ENCODE data around the gene FARSB. TPM values are rescaled to one million over a fixed set of nuclear protein-coding genes. Genes with fewer than 3 reads are reported as not detected.
"Not testable (repeated sequence)": the region's sequence is repeated elsewhere in the genome, so short reads cannot be mapped to it uniquely, and the experiment has no call there.

Gene FARSB
- total RNA-seq, 1 donor from 2014 or later: 15.8 TPM

- no peak for DNase-seq
- intact Hi-C loops (cut with DNase I): no loop called here
- no peak for ATAC-seq (ENCODE audit: poor library complexity)
These were observed 40.6 kb downstream of the FARSB start for GRCh38 chr2:222615320-222615719.

DNA sequence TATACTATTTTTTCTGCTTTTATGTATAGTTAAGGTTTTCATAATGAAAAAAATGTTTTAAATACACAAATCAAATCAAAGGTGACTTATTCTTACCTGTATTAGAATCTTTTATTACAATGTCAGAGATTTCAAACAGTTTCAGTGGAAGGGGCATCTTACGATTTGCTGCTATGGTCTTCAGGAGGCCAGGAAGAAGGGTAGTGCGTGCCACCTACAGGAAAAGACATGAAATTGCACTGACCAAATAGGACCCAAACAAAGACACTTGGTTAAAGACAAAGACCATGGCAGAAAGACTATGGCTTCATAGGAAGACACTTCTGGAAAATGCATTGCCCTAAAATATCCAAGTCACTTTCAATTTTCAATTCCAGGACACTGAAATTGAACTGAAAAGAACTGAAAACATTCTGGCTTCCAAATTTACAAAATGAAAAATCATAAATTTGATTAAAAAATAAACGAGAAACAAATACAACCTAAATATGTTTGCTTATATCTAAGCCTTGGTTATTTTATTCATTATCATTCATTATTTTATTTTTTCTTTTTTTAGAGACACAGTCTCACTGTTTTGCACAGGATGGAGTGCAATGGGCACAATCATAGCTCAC lies 42.1 kb downstream of the FARSB start:
- DNase-seq (no peak), ATAC-seq (ENCODE audit: poor library complexity) (peak; percentile 68)
- intact Hi-C loops (cut with DNase I): loop anchor here (5.0 kb wide), 1 partner anchor 557 kb away; no protein-coding TSS in a partner anchor

DNA sequence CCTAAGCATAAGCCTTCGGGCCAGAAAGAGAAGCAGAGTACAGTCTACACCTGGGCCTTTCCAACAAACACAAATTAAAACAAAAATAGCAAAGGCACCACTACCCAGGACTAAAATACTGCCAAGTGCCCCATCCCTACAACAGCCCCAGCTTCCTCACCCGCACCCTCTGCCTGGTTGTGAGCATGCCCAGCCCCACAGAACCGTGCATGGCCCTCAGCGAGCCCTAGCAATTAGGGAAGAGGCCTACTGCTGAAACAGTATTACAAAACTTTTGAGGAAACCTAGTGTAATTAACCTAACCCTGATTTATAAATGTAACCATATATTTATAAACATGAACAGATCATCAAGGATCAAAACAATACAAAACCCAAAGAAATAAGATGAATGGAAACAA lies 44.2 kb downstream of the FARSB start:
- no peak for ATAC-seq (ENCODE audit: poor library complexity)
- DNase-seq: no peak
- intact Hi-C loops (cut with DNase I): loop anchor here (5.0 kb wide), 1 partner anchor 554 kb away; no protein-coding TSS in a partner anchor

DNA sequence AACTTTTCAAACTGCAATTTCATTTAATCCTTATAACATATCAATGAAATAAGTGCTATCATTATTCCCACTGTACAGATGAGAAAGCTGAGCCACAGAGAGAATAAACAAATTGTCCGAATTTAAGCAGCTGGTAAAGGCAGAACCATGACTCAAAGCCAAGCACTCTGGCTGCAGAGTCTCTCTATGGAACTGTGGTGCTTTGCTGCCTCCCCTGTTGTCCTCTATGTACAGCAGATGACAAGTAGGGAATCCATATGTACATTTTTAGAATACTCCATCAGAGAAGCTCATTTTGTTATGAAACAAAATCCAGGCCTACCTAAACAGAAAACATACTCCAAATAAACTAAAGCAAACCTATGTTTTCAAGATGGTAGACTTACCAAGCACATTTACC lies 45.1 kb downstream of the FARSB start:
- ATAC-seq (ENCODE audit: poor library complexity) (peak; percentile 53), DNase-seq (no peak)
- intact Hi-C loops (cut with DNase I): loop anchor here (5.0 kb wide), 1 partner anchor 553 kb away; no protein-coding TSS in a partner anchor

DNA sequence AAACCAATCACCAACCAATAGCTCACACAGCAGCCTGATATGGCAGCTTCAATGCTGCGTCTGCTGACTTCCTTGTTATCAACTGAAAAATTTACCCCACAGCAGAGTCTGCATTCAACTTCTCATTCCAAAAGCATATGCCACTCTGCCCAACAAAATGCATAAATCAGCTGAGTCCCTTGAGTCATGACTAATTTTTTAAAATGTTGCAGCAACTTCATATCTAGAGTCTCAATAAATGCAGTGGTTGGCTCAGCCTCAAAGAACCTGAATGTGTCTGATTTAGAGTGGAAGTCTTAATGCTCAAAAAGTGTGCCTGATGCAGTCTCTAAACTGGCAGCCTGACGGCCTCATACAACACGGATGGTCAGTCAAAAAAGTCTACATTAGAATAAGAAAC lies 46.5 kb downstream of the FARSB start:
- no peak for DNase-seq
- no peak for ATAC-seq (ENCODE audit: poor library complexity)
- intact Hi-C loops (cut with DNase I): no loop called here

- no peak for ATAC-seq (ENCODE audit: poor library complexity)
- intact Hi-C loops (cut with DNase I): no loop called here
- DNase-seq: no peak
These were observed 47.8 kb downstream of the FARSB start for GRCh38 chr2:222608081-222608480.

GRCh38 chr2:222606306-222606705 lies 49.6 kb downstream of the FARSB start:
- intact Hi-C loops (cut with DNase I): loop anchor here (2.0 kb wide), 1 partner anchor 284 kb away; no protein-coding TSS in a partner anchor
- ATAC-seq (ENCODE audit: poor library complexity) (no peak), DNase-seq (no peak)

- DNase-seq: no peak
- no peak for ATAC-seq (ENCODE audit: poor library complexity)
- intact Hi-C loops (cut with DNase I): no loop called here
These were observed 51.0 kb downstream of the FARSB start for GRCh38 chr2:222604749-222605515.

- intact Hi-C loops (cut with DNase I): no loop called here
- no peak for DNase-seq
- no peak for ATAC-seq (ENCODE audit: poor library complexity)
These were observed 52.4 kb downstream of the FARSB start for GRCh38 chr2:222603501-222603900.

DNA sequence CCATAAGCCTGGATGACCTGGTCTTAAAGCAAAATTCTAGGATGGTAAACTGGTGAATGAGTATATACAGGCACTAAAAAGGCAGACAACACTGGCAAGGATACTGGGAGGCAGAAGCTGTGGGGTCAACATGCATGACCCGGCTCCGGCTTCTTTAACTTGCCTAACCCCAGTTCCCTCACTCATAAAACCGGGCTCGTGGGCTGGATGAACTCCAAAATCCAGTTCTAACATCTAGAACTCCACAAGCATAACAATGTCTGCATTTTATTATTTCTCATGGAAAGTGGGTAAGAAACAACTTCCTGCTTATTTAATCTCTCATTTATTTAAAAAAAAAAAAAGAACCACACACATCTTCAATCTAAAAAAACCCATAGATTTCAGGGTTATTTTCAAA lies 57.3 kb downstream of the FARSB start:
- ATAC-seq (ENCODE audit: poor library complexity): no peak
- DNase-seq: no peak
- intact Hi-C loops (cut with DNase I): no loop called here

- DNase-seq (no peak), ATAC-seq (ENCODE audit: poor library complexity) (no peak)
- intact Hi-C loops (cut with DNase I): no loop called here
These were observed 60.3 kb downstream of the FARSB start for GRCh38 chr2:222595581-222595980.

DNA sequence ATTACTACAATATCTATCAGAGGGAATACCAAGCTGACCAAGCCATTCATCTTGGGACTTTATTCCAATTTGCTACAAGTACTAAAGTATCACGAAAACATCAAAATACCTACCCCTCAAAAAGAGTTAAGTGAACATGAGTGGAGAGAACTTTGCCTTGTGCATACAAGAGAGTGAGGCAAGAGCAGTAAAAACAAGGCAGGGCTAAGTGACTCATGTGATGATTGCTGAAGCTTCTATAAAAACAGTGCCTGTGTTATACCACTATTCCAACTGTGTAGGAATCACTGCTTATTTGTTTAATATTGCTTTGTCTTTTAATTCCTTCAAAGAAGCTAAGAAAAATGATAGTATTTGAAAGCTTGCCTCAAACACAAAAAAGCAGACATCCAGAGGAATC lies 61.2 kb downstream of the FARSB start:
- intact Hi-C loops (cut with DNase I): no loop called here
- ATAC-seq (ENCODE audit: poor library complexity): peak; percentile 49

GRCh38 chr2:222592176-222592575 lies 63.7 kb downstream of the FARSB start:
- intact Hi-C loops (cut with DNase I): no loop called here
- DNase-seq: no peak
- ATAC-seq (ENCODE audit: poor library complexity): peak; percentile 79

More for the DNA sequence above, 61.2 kb downstream of the FARSB start:
- no peak for DNase-seq

DNA sequence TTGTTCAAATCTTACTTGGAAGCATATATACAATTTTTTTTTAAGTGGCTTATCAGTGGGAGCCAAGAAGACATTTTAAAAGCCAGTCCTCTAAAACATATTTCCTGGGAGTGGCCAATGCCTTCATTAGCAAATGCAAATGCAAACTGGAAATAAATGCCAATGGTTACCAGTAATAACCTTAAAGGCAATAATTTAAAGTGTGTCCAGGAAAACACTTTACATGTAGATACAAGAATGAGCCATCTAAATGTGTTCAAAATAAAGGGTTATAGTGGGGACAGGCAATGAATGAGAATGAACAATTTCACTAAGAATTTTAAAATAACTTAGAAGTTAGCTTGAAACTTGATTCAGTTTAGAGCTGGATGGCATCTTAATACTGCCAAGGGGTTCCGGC lies 64.2 kb downstream of the FARSB start:
- intact Hi-C loops (cut with DNase I): no loop called here
- ATAC-seq (ENCODE audit: poor library complexity): no peak
- DNase-seq: no peak

GRCh38 chr2:222584589-222584988 lies 71.3 kb downstream of the FARSB start:
- DNase-seq; intact Hi-C loops (cut with DNase I); ATAC-seq (ENCODE audit: poor library complexity): not testable (repeated sequence)

DNA sequence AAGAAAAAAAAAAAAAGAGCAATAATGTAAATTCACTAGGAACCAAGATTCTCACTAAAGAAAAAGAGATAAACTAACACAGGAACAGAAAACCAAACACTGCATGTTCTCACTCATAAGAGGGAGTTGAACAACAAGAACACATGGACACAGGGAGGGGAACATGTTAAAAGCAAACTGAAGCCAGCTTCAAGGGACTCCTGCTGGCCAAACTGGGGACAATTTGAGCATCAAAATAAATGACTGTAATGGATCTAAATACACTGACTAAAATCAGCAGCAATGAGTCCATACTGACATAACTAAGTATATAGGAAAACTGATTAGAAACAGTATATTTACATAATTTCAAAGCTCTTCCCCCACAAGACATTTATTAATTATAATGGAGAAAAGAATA lies 73.0 kb downstream of the FARSB start:
- DNase-seq (no peak), ATAC-seq (ENCODE audit: poor library complexity) (no peak)
- intact Hi-C loops (cut with DNase I): no loop called here

- intact Hi-C loops (cut with DNase I): no loop called here
- no peak for ATAC-seq (ENCODE audit: poor library complexity)
- no peak for DNase-seq
These were observed 78.6 kb downstream of the FARSB start for GRCh38 chr2:222577341-222577740.

DNA sequence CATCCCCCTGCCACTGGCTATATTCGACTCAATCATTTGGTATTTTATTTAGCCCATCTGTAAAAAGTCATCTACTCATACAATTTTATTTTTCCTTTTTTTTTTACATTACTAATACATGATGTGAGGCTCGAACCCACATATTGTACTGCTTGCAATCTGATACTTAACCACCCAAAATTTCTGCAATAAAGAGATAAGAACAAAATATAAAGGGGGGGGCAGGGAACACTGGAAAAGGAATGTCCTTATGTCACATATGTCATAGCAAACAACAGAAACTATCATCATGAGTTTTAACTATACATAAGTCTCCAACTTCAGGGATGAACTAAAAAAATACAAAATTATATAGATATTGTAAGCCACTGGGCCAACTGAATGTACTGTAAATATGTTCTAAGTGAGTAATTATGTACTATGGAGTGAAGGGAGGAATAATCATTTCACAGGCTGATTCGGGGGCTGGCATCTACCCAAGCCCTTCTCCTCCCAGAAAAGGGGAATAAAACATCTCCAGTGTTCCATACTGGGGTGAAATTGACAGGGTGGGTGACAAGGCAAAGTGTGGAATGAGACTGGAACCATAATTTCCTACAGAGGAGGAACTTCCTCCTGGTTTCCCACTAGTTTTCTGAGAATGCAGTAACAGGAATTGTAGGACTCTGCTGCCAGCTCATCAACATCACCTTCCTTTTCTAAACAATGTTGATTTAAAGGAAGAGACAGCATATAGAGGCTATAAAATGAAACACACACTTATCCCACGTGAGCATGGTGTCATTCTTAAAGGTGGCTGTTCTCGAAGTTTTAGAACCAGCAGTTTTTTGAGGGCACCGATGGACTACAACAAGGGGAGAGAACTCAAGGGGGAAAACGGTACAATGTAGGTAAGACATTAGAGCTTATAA lies 79.5 kb downstream of the FARSB start:
- DNase-seq: no peak
- ATAC-seq (ENCODE audit: poor library complexity): no peak
- intact Hi-C loops (cut with DNase I): no loop called here

DNA sequence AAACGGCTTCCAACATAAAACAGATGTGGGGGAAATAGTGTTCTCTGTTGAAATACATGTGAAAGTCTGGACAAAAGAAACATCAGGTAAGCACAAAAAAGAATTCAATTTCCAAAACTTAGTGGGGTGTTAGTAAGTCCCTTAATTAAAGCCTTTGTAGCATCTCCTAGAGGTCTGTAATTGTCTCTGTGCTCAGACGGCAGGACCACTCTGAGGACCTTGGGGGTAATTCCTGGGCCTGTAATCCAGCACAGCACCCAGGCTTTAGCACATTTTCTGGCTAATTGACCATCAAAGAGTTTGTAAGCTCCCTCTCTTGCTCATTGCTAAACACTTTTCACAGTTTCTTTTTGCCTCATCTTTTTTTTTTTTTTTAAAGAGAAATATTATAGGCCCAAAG lies 80.3 kb downstream of the FARSB start:
- no peak for DNase-seq
- no peak for ATAC-seq (ENCODE audit: poor library complexity)
- intact Hi-C loops (cut with DNase I): no loop called here
